Neutrophil (primary cell): ENCODE results near the gene VPS26B.
"Not testable (repeated sequence)": the region's sequence is repeated elsewhere in the genome, so short reads cannot be mapped to it uniquely, and the experiment has no call there.

ENCODE experiments used
- H3K27ac ChIP-seq: fragments of 200-600 bp; sonication (generic); 2 replicates; pipeline ENCODE4 v1.5.1; 2016; ENCODE audit warnings: mild to moderate bottlenecking, moderate library complexity
- H3K27me3 ChIP-seq: fragments of 200-600 bp; sonication (generic); 2 replicates; pipeline ENCODE4 v1.6.0; 2016; ENCODE audit warnings: mild to moderate bottlenecking
- H3K36me3 ChIP-seq: fragments of 200-600 bp; sonication (generic); 2 replicates; pipeline ENCODE4 v1.5.1; 2017
- H3K4me1 ChIP-seq, 2 experiments: fragments of 200-600 bp in 1 of 2; sonication (generic) in 1 of 2; 1 replicate in 1 of 2; 2 replicates in 1 of 2; pipeline versions ENCODE4 v1.5.1 to v1.6.1; 2013 to 2016; ENCODE audit warnings: low read depth in 1 of 2, low read length in 1 of 2, mild to moderate bottlenecking in 1 of 2, moderate library complexity in 1 of 2; ENCODE audit not compliant: control insufficient read depth in 1 of 2, insufficient read depth in 1 of 2
- H3K4me3 ChIP-seq, 2 experiments: fragments of 200-600 bp in 1 of 2; sonication (generic) in 1 of 2; 1 replicate in 1 of 2; 2 replicates in 1 of 2; pipeline ENCODE4 v1.5.1; 2013 to 2016; ENCODE audit warnings: low read depth in 1 of 2, low read length in 1 of 2, mild to moderate bottlenecking in 1 of 2, moderate library complexity in 1 of 2
- H3K9me3 ChIP-seq: fragments of 200-600 bp; sonication (generic); 2 replicates; pipeline ENCODE4 v1.5.1; 2016
- CTCF ChIP-seq: fragments of 200-600 bp; sonication (generic); IDR thresholded peaks from 2 replicates; pipeline ENCODE4 v1.5.1; 2016; ENCODE audit warnings: antibody characterized with exemption

The VPS26B gene

GRCh38 chr11:134277183-134278001 lies 52.9 kb downstream of the VPS26B start:
- Histone ChIP-seq H3K27ac (no peak overlapping the region), H3K4me1 (peaks cover 11 to 17% of the 10 kb centered on the region in 2 experiments), H3K9me3 (no peaks in the 10 kb centered on the region), H3K36me3 (no peaks in the 10 kb centered on the region), H3K4me3 (no peak overlapping the region), H3K27me3 (peaks cover 97% of the 10 kb centered on the region)
- no peak for TF ChIP-seq CTCF

- TF ChIP-seq CTCF = no peak
- Histone ChIP-seq H3K27me3 (peaks cover 97% of the 10 kb centered on the region), H3K36me3 (no peaks in the 10 kb centered on the region), H3K27ac (no peak overlapping the region), H3K9me3 (no peaks in the 10 kb centered on the region), H3K4me1 (peaks cover 11 to 17% of the 10 kb centered on the region in 2 experiments), H3K4me3 (no peak overlapping the region)
Observed at GRCh38 chr11:134278356-134278755, 53.9 kb downstream of the VPS26B start.

- not testable (repeated sequence) for H3K36me3 ChIP-seq, H3K4me3 ChIP-seq, H3K9me3 ChIP-seq, H3K4me1 ChIP-seq, H3K27ac ChIP-seq
- H3K27me3 ChIP-seq = peaks cover 90% of the 10 kb centered on the region
Observed at GRCh38 chr11:134281635-134282034, 57.2 kb downstream of the VPS26B start.

- no peak for TF ChIP-seq CTCF
- Histone ChIP-seq H3K36me3 (no peaks in the 10 kb centered on the region), H3K27ac (no peak overlapping the region), H3K4me3 (no peak overlapping the region), H3K4me1 (no peaks in the 10 kb centered on the region), H3K9me3 (no peaks in the 10 kb centered on the region), H3K27me3 (peaks cover 84% of the 10 kb centered on the region)
Observed at GRCh38 chr11:134282121-134283045, 57.9 kb downstream of the VPS26B start.

GRCh38 chr11:134283461-134284230 lies 59.2 kb downstream of the VPS26B start:
- H3K9me3 ChIP-seq = no peaks in the 10 kb centered on the region
- no peaks in the 10 kb centered on the region for H3K36me3 ChIP-seq
- no peak for TF ChIP-seq CTCF
- H3K27me3 ChIP-seq = peaks cover 83% of the 10 kb centered on the region
- H3K4me1 ChIP-seq = no peaks in the 10 kb centered on the region
- no peak overlapping the region for H3K4me3 ChIP-seq
- H3K27ac ChIP-seq = no peak overlapping the region

GRCh38 chr11:134284349-134284748 lies 59.9 kb downstream of the VPS26B start:
- H3K36me3 ChIP-seq, H3K27ac ChIP-seq, H3K4me3 ChIP-seq, H3K4me1 ChIP-seq, H3K9me3 ChIP-seq: not testable (repeated sequence)
- peaks cover 83% of the 10 kb centered on the region for H3K27me3 ChIP-seq
